OCI-LY7 (cell line): ENCODE results near the gene TPO.

Experiments used
- CTCF ChIP-seq: fragments of 200-600 bp; sonication (generic); conservative IDR thresholded peaks from 2 replicates; pipeline ENCODE4 v1.5.1; 2014; ENCODE audit warnings: mild to moderate bottlenecking, antibody characterized with exemption, low read length, moderate library complexity, mixed read lengths
- EZH2phosphoT487 ChIP-seq: fragments of 200-600 bp; sonication (generic); IDR thresholded peaks from 2 replicates; pipeline ENCODE4 v1.6.1; 2018; ENCODE audit warnings: low read depth, borderline replicate concordance, mild to moderate bottlenecking, mixed run types, antibody characterized with exemption, low read length, moderate library complexity, mixed read lengths

- TF ChIP-seq CTCF: 0 out of 2 replicates have a peak, but pooled peaks have one; percentile 13
- no peak for TF ChIP-seq EZH2phosphoT487
Observed at GRCh38 chr2:1588978-1589621, 175.8 kb downstream of the TPO start.
